Medulla oblongata (tissue), 1 donor: ENCODE data around the gene MXD4.
A peak's percentile ranks its signal among the peaks of the same experiment; 100 is the strongest.
"Not testable (repeated sequence)": the region's sequence is repeated elsewhere in the genome, so short reads cannot be mapped to it uniquely, and the experiment has no call there.

Source experiments
- DNase-seq: peaks from one replicate; pipeline ENCODE4 v3.0.0-alpha.2; 2015; ENCODE audit errors: extremely low spot score

The MXD4 gene

GRCh38 chr4:2275546-2276251, 13.8 kb upstream of the MXD4 start:
- DNase-seq = no peak

GRCh38 chr4:2275044-2275397, 13.1 kb upstream of the MXD4 start:
- not testable (repeated sequence) for DNase-seq

GRCh38 chr4:2274320-2275043, 12.6 kb upstream of the MXD4 start:
- no peak for DNase-seq

GRCh38 chr4:2273657-2274319, 11.9 kb upstream of the MXD4 start:
- no peak for DNase-seq

- DNase-seq = no peak
These were observed 11.3 kb upstream of the MXD4 start for GRCh38 chr4:2273221-2273620.

GRCh38 chr4:2272828-2273120, 10.9 kb upstream of the MXD4 start:
- DNase-seq = no peak

- no peak for DNase-seq
These were observed 10.3 kb upstream of the MXD4 start for GRCh38 chr4:2272026-2272827.

- DNase-seq = no peak
These were observed 9.5 kb upstream of the MXD4 start for GRCh38 chr4:2271279-2272025.

- DNase-seq = no peak
These were observed 8.6 kb upstream of the MXD4 start for GRCh38 chr4:2270341-2271165.

- no peak for DNase-seq
These were observed 7.8 kb upstream of the MXD4 start for GRCh38 chr4:2269618-2270163.

- no peak for DNase-seq
These were observed 7.3 kb upstream of the MXD4 start for GRCh38 chr4:2269206-2269531.

- DNase-seq = no peak
These were observed 6.7 kb upstream of the MXD4 start for GRCh38 chr4:2268357-2269205.

- no peak for DNase-seq
These were observed 5.9 kb upstream of the MXD4 start for GRCh38 chr4:2267841-2268240.

- no peak for DNase-seq
These were observed 5.5 kb upstream of the MXD4 start for GRCh38 chr4:2267320-2267811.

GRCh38 chr4:2266821-2267220, 4.9 kb upstream of the MXD4 start:
- DNase-seq = no peak

GRCh38 chr4:2266181-2266580, 4.3 kb upstream of the MXD4 start:
- DNase-seq = peak; percentile 74

GRCh38 chr4:2265113-2266110, 3.5 kb upstream of the MXD4 start:
- no peak for DNase-seq

- no peak for DNase-seq
These were observed 2.7 kb upstream of the MXD4 start for GRCh38 chr4:2264481-2265041.
